GM10266 (cell line): Measurements from ENCODE around the gene PSD4.

Source experiments
- DNase-seq: peaks from one replicate; pipeline ENCODE4 v3.0.0; 2012; ENCODE audit errors: extremely low spot score
- TF ChIP-seq, protein P1 (sequence below): IDR thresholded peaks from 2 replicates; pipeline ENCODE4 v1.5.1; 2012; ENCODE audit warnings: mild to moderate bottlenecking, low read depth; ENCODE audit not compliant: control insufficient read depth, insufficient read depth; ENCODE audit errors: missing control alignments

PSD4 gene

DNA sequence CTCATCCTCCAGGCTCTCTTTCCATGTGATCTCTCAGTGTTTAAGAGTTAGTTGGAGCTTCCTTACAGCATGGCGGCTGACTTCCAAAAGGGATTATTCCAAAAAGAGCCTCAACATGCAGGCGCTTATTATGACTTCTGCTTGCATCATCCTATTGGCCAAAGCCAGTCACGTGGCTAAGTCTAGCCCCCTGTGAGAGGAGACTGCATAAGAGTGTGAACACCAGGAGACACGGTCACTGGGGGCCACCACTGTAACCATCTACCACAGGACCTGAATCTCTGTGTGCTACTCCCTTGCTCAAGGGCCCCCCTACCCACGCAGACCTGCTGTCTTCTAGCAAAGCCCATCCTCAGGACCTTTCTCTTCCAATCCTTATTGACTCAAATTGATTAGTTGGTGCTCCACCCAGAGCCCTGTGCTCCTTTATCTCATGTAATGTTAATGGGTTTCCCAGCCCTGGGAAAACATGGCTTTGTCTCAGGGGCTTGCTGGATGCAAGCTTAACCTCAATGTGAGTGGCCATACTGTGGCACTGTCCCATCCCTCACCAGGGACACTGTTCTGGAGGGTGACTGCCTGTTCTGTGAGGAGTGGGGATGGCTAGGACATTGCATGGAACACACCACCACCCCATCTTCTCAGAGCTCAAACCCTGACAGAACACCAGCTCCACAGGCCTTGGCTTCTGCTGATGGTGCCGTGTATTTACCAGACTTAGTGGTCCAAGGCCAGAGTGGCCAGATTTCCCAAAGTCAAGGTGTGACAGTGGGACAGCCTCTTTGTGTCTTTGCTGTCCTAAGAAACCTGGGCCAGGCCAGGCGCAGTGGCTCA is 42.2 kb upstream of the PSD4 start:
- DNase-seq, result no peak

GRCh38 chr2:113132414-113133021 is 41.3 kb upstream of the PSD4 start:
- TF ChIP-seq, protein P1, sequence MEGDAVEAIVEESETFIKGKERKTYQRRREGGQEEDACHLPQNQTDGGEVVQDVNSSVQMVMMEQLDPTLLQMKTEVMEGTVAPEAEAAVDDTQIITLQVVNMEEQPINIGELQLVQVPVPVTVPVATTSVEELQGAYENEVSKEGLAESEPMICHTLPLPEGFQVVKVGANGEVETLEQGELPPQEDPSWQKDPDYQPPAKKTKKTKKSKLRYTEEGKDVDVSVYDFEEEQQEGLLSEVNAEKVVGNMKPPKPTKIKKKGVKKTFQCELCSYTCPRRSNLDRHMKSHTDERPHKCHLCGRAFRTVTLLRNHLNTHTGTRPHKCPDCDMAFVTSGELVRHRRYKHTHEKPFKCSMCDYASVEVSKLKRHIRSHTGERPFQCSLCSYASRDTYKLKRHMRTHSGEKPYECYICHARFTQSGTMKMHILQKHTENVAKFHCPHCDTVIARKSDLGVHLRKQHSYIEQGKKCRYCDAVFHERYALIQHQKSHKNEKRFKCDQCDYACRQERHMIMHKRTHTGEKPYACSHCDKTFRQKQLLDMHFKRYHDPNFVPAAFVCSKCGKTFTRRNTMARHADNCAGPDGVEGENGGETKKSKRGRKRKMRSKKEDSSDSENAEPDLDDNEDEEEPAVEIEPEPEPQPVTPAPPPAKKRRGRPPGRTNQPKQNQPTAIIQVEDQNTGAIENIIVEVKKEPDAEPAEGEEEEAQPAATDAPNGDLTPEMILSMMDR, result no peak

More for the DNA sequence above, 42.2 kb upstream of the PSD4 start:
- TF ChIP-seq, protein P1, result no peak

GRCh38 chr2:113133704-113134598 is 39.8 kb upstream of the PSD4 start:
- TF ChIP-seq, protein P1, result no peak
- DNase-seq, result no peak

More at GRCh38 chr2:113132414-113133021, 41.3 kb upstream of the PSD4 start:
- DNase-seq, result no peak

- no peak for DNase-seq
- TF ChIP-seq, protein P1, result no peak
These were observed 39.1 kb upstream of the PSD4 start for GRCh38 chr2:113134717-113135116.

- no peak for DNase-seq
- TF ChIP-seq, protein P1, result no peak
These were observed 38.5 kb upstream of the PSD4 start for GRCh38 chr2:113135317-113135716.

- peak; percentile 52 for DNase-seq
These were observed 36.7 kb upstream of the PSD4 start for GRCh38 chr2:113136828-113137775.

More at GRCh38 chr2:113136828-113137775, 36.7 kb upstream of the PSD4 start:
- TF ChIP-seq, protein P1, result peak; percentile 60
